DND-41 (cell line): ENCODE measurements around the gene TBC1D13.

ENCODE experiments used
- EZH2 ChIP-seq: IDR thresholded peaks from 3 replicates; pipeline ENCODE4 v1.6.1; 2012; ENCODE audit warnings: borderline replicate concordance, low read depth, mild to moderate bottlenecking, moderate library complexity, low read length, inconsistent platforms; ENCODE audit not compliant: severe bottlenecking
- TF ChIP-seq, protein P1 (sequence below): IDR thresholded peaks from 2 replicates; pipeline ENCODE4 v1.5.1; 2012; ENCODE audit warnings: borderline replicate concordance, low read length, moderate library complexity, mild to moderate bottlenecking; ENCODE audit not compliant: poor library complexity, severe bottlenecking; ENCODE audit errors: extremely low read depth

DNA sequence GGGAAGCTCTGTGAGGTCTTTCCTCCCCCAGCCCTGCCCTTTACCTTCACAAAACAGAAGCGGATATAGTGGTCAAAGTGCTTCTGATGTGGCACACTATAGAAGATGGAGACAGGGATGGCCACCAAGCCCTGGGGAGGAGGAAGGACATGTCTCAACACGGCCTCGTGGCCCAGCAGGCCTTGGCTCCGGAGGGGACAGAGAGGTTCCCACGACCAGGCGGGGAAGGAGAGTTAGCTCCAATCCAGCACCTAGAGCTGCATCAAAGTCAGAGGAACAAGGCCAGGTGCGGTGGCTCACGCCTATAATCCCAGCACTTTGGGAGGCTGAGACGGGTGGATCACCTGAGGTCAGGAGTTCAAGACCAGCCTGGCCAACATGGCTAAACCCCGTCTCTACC lies 46.6 kb downstream of the TBC1D13 start:
- TF ChIP-seq, protein P1, sequence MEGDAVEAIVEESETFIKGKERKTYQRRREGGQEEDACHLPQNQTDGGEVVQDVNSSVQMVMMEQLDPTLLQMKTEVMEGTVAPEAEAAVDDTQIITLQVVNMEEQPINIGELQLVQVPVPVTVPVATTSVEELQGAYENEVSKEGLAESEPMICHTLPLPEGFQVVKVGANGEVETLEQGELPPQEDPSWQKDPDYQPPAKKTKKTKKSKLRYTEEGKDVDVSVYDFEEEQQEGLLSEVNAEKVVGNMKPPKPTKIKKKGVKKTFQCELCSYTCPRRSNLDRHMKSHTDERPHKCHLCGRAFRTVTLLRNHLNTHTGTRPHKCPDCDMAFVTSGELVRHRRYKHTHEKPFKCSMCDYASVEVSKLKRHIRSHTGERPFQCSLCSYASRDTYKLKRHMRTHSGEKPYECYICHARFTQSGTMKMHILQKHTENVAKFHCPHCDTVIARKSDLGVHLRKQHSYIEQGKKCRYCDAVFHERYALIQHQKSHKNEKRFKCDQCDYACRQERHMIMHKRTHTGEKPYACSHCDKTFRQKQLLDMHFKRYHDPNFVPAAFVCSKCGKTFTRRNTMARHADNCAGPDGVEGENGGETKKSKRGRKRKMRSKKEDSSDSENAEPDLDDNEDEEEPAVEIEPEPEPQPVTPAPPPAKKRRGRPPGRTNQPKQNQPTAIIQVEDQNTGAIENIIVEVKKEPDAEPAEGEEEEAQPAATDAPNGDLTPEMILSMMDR: no peak
- TF ChIP-seq EZH2: no peak
